ENCODE data around the gene FA2H.
"Not testable (repeated sequence)": the region's sequence is repeated elsewhere in the genome, so short reads cannot be mapped to it uniquely, and the experiment has no call there.

FA2H gene

DNA sequence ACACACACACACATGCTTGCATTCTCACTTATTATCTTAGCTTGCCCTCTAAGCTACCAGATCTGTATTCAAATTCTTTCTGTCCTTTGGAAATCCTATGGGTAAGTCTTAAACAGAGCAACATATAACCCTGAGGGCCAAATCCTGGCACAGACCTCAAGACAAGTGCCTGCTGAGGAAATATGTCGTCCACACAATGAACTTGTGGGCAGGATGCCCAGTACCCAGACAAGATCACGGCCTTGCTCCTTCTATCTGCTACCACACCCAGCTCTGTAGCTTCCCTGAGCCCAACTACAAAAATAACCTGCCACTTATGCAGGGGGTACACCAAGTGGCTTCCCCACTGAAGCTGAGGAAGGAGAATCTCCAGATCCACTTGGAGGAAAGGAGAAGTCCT lies 37.3 kb upstream of the FA2H start:
- Histone ChIP-seq H2AFZ (ENCODE audit: low read depth, low read length) (no peak overlapping the region), H3K27me3 (ENCODE audit: insufficient read depth, low read length, poor library complexity) (peaks cover 4% of the 10 kb centered on the region), H3K79me2 (ENCODE audit: insufficient read depth, low read length) (no peaks in the 10 kb centered on the region), H3K36me3 (ENCODE audit: insufficient read depth, low read length) (no peaks in the 10 kb centered on the region), H3K9me3 (ENCODE audit: insufficient read depth, low read length, severe bottlenecking) (peaks cover 15% of the 10 kb centered on the region), H3K4me3 (ENCODE audit: low read depth in 1 of 2, low read length in 2 of 2) (no peak overlapping the region), H4K20me1 (ENCODE audit: insufficient read depth, low read length) (no peaks in the 10 kb centered on the region; the same call in 1 of the 2 replicates), H3K4me2 (ENCODE audit: insufficient read depth, low read length) (no peak overlapping the region), H3K27ac (ENCODE audit: low read length) (no peak overlapping the region), H3K4me1 (ENCODE audit: insufficient read depth, low read length) (peaks cover 10% of the 10 kb centered on the region), H3K9ac (ENCODE audit: low read depth, low read length) (no peak overlapping the region)
- no peak for ATAC-seq (ENCODE audit: insufficient read depth, low read depth)
- TF ChIP-seq, protein P1, sequence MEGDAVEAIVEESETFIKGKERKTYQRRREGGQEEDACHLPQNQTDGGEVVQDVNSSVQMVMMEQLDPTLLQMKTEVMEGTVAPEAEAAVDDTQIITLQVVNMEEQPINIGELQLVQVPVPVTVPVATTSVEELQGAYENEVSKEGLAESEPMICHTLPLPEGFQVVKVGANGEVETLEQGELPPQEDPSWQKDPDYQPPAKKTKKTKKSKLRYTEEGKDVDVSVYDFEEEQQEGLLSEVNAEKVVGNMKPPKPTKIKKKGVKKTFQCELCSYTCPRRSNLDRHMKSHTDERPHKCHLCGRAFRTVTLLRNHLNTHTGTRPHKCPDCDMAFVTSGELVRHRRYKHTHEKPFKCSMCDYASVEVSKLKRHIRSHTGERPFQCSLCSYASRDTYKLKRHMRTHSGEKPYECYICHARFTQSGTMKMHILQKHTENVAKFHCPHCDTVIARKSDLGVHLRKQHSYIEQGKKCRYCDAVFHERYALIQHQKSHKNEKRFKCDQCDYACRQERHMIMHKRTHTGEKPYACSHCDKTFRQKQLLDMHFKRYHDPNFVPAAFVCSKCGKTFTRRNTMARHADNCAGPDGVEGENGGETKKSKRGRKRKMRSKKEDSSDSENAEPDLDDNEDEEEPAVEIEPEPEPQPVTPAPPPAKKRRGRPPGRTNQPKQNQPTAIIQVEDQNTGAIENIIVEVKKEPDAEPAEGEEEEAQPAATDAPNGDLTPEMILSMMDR (IDR thresholded peaks at IDR 0.05; ENCODE audit: borderline replicate concordance, extremely low read depth, low read length, poor library complexity, severe bottlenecking): no peak
- DNase-seq: no peak

DNA sequence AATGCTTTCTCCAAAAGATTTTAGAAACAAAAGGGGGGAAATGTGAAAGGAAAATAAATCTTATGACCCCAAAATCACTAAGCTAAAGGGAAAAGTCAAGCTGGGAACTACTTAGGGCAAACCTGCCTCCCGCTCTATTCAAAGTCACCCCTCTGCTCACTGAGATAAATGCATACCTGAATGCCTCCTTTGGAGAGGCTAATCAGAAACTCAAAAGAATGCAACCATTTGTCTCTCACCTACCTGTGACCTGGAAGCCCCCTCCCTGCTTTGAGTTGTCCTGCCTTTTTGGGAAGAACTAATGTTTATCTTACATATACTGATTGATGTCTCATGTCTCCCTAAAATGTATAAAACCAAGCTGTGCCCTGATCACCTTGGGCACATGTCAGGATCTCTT lies 36.6 kb upstream of the FA2H start:
- not testable (repeated sequence) for H3K9ac ChIP-seq (ENCODE audit: low read depth, low read length); H3K4me2 ChIP-seq (ENCODE audit: insufficient read depth, low read length); H3K27ac ChIP-seq (ENCODE audit: low read length); ATAC-seq (ENCODE audit: insufficient read depth, low read depth); DNase-seq; H3K4me3 ChIP-seq (ENCODE audit: low read depth in 1 of 2, low read length in 2 of 2); H3K27me3 ChIP-seq (ENCODE audit: insufficient read depth, low read length, poor library complexity); H3K36me3 ChIP-seq (ENCODE audit: insufficient read depth, low read length); H3K79me2 ChIP-seq (ENCODE audit: insufficient read depth, low read length); H3K4me1 ChIP-seq (ENCODE audit: insufficient read depth, low read length); H4K20me1 ChIP-seq (ENCODE audit: insufficient read depth, low read length); H2AFZ ChIP-seq (ENCODE audit: low read depth, low read length)
- peaks cover 18% of the 10 kb centered on the region for H3K9me3 ChIP-seq (ENCODE audit: insufficient read depth, low read length, severe bottlenecking)

DNA sequence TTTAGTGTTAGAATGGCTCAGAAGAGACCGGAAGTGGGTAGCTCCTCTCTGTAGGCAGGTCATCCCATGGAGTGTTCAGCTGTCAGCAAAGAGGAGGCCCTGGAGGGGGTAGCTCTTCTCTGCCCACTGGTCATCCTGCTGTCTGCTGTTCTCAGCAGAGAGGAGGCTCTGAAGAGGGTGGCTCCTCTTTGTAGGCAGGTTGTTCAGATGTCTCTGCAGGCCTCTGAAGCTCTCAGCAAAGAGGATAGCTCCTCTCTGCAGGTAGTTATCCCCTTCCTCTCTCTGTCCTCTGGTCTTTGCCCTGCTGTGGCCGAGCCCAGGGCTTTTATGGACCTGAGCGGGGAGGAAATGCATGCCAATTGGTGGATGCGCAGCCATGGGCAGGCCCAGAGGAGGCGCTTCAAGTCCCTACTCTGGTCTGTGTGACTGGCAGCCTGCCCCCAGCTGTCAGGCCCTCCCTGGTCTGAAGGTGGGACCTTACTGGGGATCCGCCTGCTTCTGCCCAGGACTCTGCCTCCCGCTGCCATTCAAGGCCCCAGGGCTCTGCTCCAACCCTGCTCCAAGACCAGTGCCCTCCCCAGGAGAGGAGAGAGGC lies 32.5 kb upstream of the FA2H start:
- Histone ChIP-seq H3K9me3 (ENCODE audit: insufficient read depth, low read length, severe bottlenecking) (peaks cover 18% of the 10 kb centered on the region), H4K20me1 (ENCODE audit: insufficient read depth, low read length) (no peaks in the 10 kb centered on the region; the same call in 1 of the 2 replicates), H3K4me3 (ENCODE audit: low read depth in 1 of 2, low read length in 2 of 2) (no peak overlapping the region), H3K79me2 (ENCODE audit: insufficient read depth, low read length) (no peaks in the 10 kb centered on the region), H3K36me3 (ENCODE audit: insufficient read depth, low read length) (no peaks in the 10 kb centered on the region), H3K9ac (ENCODE audit: low read depth, low read length) (no peak overlapping the region), H3K27ac (ENCODE audit: low read length) (no peak overlapping the region), H3K4me2 (ENCODE audit: insufficient read depth, low read length) (no peak overlapping the region), H2AFZ (ENCODE audit: low read depth, low read length) (no peak overlapping the region), H3K27me3 (ENCODE audit: insufficient read depth, low read length, poor library complexity) (no peaks in the 10 kb centered on the region), H3K4me1 (ENCODE audit: insufficient read depth, low read length) (no peaks in the 10 kb centered on the region)
- DNase-seq (no peak), ATAC-seq (ENCODE audit: insufficient read depth, low read depth) (no peak)
- no peak for TF ChIP-seq EZH2 (IDR thresholded peaks at IDR 0.05; ENCODE audit: borderline replicate concordance, low read depth, low read length, severe bottlenecking)
- TF ChIP-seq, protein P1 (IDR thresholded peaks at IDR 0.05; ENCODE audit: borderline replicate concordance, extremely low read depth, low read length, poor library complexity, severe bottlenecking): no peak

DNA sequence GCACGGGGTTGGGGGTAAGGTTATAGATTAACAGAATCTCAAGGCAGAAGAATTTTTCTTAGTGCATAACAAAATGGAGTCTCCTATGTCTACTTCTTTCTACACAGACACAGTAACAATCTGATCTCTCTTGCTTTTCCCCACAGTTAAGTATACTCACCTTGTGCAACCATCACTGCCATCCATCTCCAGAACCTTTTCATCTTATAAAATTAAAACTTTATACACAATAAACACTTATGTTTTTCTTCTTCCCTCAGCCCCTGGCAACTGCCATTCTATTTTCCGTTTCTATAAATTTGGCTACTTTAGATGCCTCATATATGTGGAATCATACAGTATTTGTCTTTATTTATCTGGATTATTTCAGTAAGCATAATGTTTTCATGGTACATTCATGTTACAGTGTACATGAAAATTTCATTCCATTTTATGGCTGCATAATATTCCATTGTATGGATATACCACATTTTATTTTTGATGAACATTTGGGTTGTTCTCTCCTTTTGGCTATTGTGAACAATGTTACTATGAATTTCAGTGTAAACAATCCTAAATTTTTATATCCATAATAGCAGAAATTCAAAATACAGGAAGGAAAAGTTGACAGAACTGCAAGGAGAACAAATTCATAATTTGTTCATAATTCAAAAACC lies 25.7 kb upstream of the FA2H start:
- no peak overlapping the region for H3K4me3 ChIP-seq (ENCODE audit: low read depth in 1 of 2, low read length in 2 of 2)
- H3K27ac ChIP-seq (ENCODE audit: low read length): no peak overlapping the region
- no peak overlapping the region for H3K4me2 ChIP-seq (ENCODE audit: insufficient read depth, low read length)
- no peak overlapping the region for H2AFZ ChIP-seq (ENCODE audit: low read depth, low read length)
- no peaks in the 10 kb centered on the region for H3K9me3 ChIP-seq (ENCODE audit: insufficient read depth, low read length, severe bottlenecking)
- H3K79me2 ChIP-seq (ENCODE audit: insufficient read depth, low read length): no peaks in the 10 kb centered on the region
- no peak for TF ChIP-seq EZH2 (IDR thresholded peaks at IDR 0.05; ENCODE audit: borderline replicate concordance, low read depth, low read length, severe bottlenecking)
- TF ChIP-seq, protein P1 (IDR thresholded peaks at IDR 0.05; ENCODE audit: borderline replicate concordance, extremely low read depth, low read length, poor library complexity, severe bottlenecking): no peak
- no peaks in the 10 kb centered on the region for H3K4me1 ChIP-seq (ENCODE audit: insufficient read depth, low read length)
- no peaks in the 10 kb centered on the region for H4K20me1 ChIP-seq (ENCODE audit: insufficient read depth, low read length)
- DNase-seq (no peak), ATAC-seq (ENCODE audit: insufficient read depth, low read depth) (no peak)
- H3K27me3 ChIP-seq (ENCODE audit: insufficient read depth, low read length, poor library complexity): no peaks in the 10 kb centered on the region
- H3K9ac ChIP-seq (ENCODE audit: low read depth, low read length): no peak overlapping the region
- H3K36me3 ChIP-seq (ENCODE audit: insufficient read depth, low read length): no peaks in the 10 kb centered on the region
